Heart left ventricle (tissue), 16 donors: Measurements from ENCODE around the gene CLSTN2. TPM values are rescaled to one million over a fixed set of nuclear protein-coding genes. Genes with fewer than 3 reads are reported as not detected.
A peak's percentile ranks its signal among the peaks of the same experiment; 100 is the strongest.

Source experiments
- ATAC-seq, 4 donors: fragments of 200-7000 bp; cut with Tn5 transposase; one replicate each; pipeline ENCODE4 v1.9.1; 2020 to 2022; ENCODE audit warnings: moderate library complexity in 4 of 4, mild to moderate bottlenecking in 3 of 4, moderate number of reproducible peaks in 1 of 4
- DNase-seq, 5 donors: peaks; one replicate each; pipeline ENCODE4 v3.0.0-alpha.2; 2020
- H3K27ac ChIP-seq, 12 donors: fragments of 200-600 bp; sonication (generic) in 4 of 12; one replicate each; pipeline versions ENCODE4 v1.5.0 to v1.8.0; 2016 to 2022; ENCODE audit warnings: mild to moderate bottlenecking in 2 of 12
- H3K27me3 ChIP-seq, 9 donors: fragments of 200-600 bp; sonication (generic) in 2 of 9; one replicate each; pipeline versions ENCODE4 v1.5.1 to v1.8.0; 2016 to 2022; ENCODE audit warnings: mild to moderate bottlenecking in 3 of 9
- H3K36me3 ChIP-seq, 9 donors: fragments of 200-600 bp; sonication (generic) in 2 of 9; one replicate each; pipeline versions ENCODE4 v1.5.0 to v1.8.0; 2018 to 2022; ENCODE audit warnings: mild to moderate bottlenecking in 2 of 9
- H3K4me1 ChIP-seq, 12 donors: fragments of 200-600 bp; sonication (generic) in 4 of 12; one replicate each; pipeline versions ENCODE4 v1.5.0 to v1.8.0; 2016 to 2022; ENCODE audit warnings: mild to moderate bottlenecking in 3 of 12
- H3K4me3 ChIP-seq, 12 donors: fragments of 200-600 bp; sonication (generic) in 4 of 12; one replicate each; pipeline versions ENCODE4 v1.5.0 to v1.8.0; 2017 to 2022; ENCODE audit warnings: mild to moderate bottlenecking in 9 of 12, moderate library complexity in 4 of 12
- H3K9me3 ChIP-seq, 12 donors: fragments of 200-600 bp; sonication (generic) in 4 of 12; one replicate each; pipeline versions ENCODE4 v1.5.0 to v1.8.0; 2016 to 2022; ENCODE audit warnings: mild to moderate bottlenecking in 1 of 12
- CTCF ChIP-seq, 12 donors: fragments of 200-600 bp; sonication (generic) in 4 of 12; IDR thresholded peaks; one replicate each; pipeline versions ENCODE4 v1.5.0 to v1.8.0; 2018 to 2022; ENCODE audit warnings: antibody characterized with exemption in 12 of 12, mild to moderate bottlenecking in 5 of 12
- POLR2A ChIP-seq, 2 donors: fragments of 450-650 bp; IDR thresholded peaks; one replicate each; pipeline ENCODE4 v1.6.1; 2017; ENCODE audit warnings: antibody characterized with exemption in 2 of 2, mild to moderate bottlenecking in 2 of 2, moderate library complexity in 2 of 2
- WGBS, 4 donors: extraction: QIAGEN DNeasy Blood & Tissue Kit in 2 of 4; methylation state at CpG; one replicate each; pipeline versions ENCODE4 v1.1.5 to v1.1.7; 2013 to 2018; 5-methylcytosine and 5-hydroxymethylcytosine counted together
- intact Hi-C, 10 donors: fragments of 100-400 bp; cut with DNase I; formaldehyde crosslinking; loops; one replicate each; pipeline versions ENCODE4 v1.11.1 to v1.14.2; 2022
- polyA plus RNA-seq, 2 donors: library from polyadenylated mRNA; stranded (reverse); fragments of 200-250 nt; gene quantifications; one replicate each; pipeline ENCODE4 v1.2.3, GENCODE V29; 2013
- total RNA-seq, 9 donors: library from RNA; depleted of rRNA in 2 of 9; stranded (reverse); fragments of >200 nt in 2 of 9; fragmentation: NEBNext Ultra II Directional in 3 of 9; extraction: Animal tissue kit (Norgen Biotek cat#: 25700) in 3 of 9; gene quantifications; one replicate each; pipeline versions ENCODE4 v1.1.0 to v1.2.4, GENCODE V29; 2016 to 2023
- donor health status: ischemic (EF 13 %, LVEDD 7.1; RV severe dilation, severe dysfunction).
- donor health status: healthy with polysubstance abuse.
- donor health status: DM: no; HTN: yes; CAD: no.
- donor health status: DM: no; HTN: no; CAD: no.
- donor health status: ischemic (EF 25% LVEDD 6.9; RV normal size, moderate dysfunction).
- donor health status: ischemic (EF 25% LVEDD 5.7; RV mildly dilated, moderate dysfunction).
- donor health status: healthy.
- donor health status: DM: yes; HTN: yes; CAD: no.
- donor health status: ischemic (EF 35%, LVEDD 5.7; RV mildly dilated, moderate dysfunction).
- donor health status: nonischemic (EF 11% LVEDD 7.7; RV severe dilation, severe dysfunction).
- donor health status: DM: yes; HTN: yes; CAD: no.
- donor health status: PGD.
- donor health status: ischemic (EF 29% LVEDD 5.4; RV normal size, mild dysfunction).
- donor health status: nonischemic (EF 23%, LVEDD 6.1; RV moderate dilation, normal function).

The CLSTN2 gene
- total and polyA plus RNA-seq, 11 donors: 0.69 to 7.6 (median 3.9) TPM

DNA sequence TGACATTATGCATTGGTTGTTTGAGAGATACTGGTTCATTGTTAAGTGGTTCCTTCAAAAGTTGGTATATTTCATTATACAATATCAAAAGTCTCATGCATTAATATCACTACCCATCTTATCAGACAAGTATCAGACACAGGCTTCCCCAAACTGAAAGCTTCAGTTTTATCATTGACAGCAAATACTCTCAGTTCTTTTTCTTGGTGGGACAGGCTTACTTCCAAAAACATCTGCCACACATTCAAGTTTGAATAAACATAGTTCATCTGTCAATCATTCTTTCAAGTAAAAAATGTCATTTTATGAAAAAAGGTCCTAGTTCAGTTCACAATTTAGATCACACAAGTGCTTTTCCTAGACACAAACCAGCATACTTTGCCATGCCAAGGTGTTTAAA is 462.9 kb downstream of the CLSTN2 start:
- Histone ChIP-seq H3K27ac (no peak overlapping the region), H3K4me1 (peaks cover 0 to 12% (median 0%) of the 10 kb centered on the region in 12 donors), H3K36me3 (no peaks in the 10 kb centered on the region), H3K4me3 (no peak overlapping the region), H3K27me3 (no peaks in the 10 kb centered on the region), H3K9me3 (no peaks in the 10 kb centered on the region)
- ATAC-seq: no peak
- TF ChIP-seq CTCF (IDR thresholded peaks at IDR 0.05) (no peak), POLR2A (IDR thresholded peaks at IDR 0.05) (no peak)
- intact Hi-C loops: no loop called here
- no peak for DNase-seq

DNA sequence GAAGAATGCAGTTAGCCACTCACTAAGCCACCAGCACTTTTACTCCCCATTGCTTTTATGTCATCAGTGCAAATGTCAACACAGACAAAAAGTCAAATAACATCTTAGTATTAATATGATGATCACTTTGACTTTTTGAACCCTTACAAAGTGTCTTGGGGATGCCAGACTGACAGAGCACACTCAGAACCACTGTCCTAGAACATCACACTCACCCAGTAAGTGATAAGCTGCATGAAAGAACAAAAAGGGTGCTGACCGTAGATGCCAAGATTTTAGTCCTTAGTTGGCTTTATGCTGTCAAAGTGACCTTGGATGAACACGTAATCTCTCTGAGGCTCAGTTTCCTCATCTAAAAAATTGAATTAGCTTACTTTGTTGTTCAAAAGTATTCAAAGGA is 463.4 kb downstream of the CLSTN2 start:
- Histone ChIP-seq H3K27me3 (no peaks in the 10 kb centered on the region), H3K9me3 (no peaks in the 10 kb centered on the region), H3K4me3 (no peak overlapping the region), H3K4me1 (peaks cover 0 to 12% (median 0%) of the 10 kb centered on the region in 12 donors), H3K27ac (no peak overlapping the region), H3K36me3 (no peaks in the 10 kb centered on the region)
- intact Hi-C loops: no loop called here
- WGBS, 4 donors: 62 to 74% (median 67%) methylated on average over 2 of the region's 2 CpGs
- DNase-seq: no peak
- TF ChIP-seq CTCF (IDR thresholded peaks at IDR 0.05) (no peak), POLR2A (IDR thresholded peaks at IDR 0.05) (no peak)
- ATAC-seq: peak in 3 of 4 donors; percentile 29 to 74 (median 63)

DNA sequence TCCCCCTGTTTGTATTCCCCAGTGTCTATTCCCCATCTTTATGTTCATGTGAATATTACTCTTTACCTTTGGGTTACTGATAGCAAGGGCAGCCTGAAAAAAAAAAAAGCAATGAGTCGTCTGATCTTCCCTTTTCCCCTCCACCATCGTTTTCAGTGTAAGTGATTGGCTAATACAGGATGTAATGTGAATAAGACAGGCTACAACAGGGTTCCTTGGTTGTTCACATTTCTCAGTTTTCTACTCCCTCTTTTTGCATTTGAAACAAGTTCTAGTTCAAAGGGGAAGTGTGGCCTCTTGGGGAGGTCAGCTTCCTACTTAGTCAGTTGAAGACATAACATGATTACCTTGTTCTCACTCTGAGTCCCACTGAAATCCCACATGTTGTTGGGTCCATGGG is 464.9 kb downstream of the CLSTN2 start:
- ATAC-seq (no peak), DNase-seq (no peak)
- Histone ChIP-seq H3K9me3 (no peaks in the 10 kb centered on the region), H3K4me3 (no peak overlapping the region), H3K4me1 (peaks cover 0 to 10% (median 0%) of the 10 kb centered on the region in 12 donors), H3K27me3 (no peaks in the 10 kb centered on the region), H3K27ac (no peak overlapping the region), H3K36me3 (no peaks in the 10 kb centered on the region)
- 49 to 63% (median 58%) methylated on average over 2 of the region's 2 CpGs for WGBS, 4 donors
- TF ChIP-seq POLR2A (IDR thresholded peaks at IDR 0.05) (no peak), CTCF (IDR thresholded peaks at IDR 0.05) (no peak)
- intact Hi-C loops: no loop called here

- H3K4me1 ChIP-seq: no peaks in the 10 kb centered on the region
- H3K27ac ChIP-seq: no peak overlapping the region
- no peaks in the 10 kb centered on the region for H3K36me3 ChIP-seq
- no peaks in the 10 kb centered on the region for H3K9me3 ChIP-seq
- no peak overlapping the region for H3K4me3 ChIP-seq
- WGBS, 4 donors: 78 to 89% (median 89%) methylated on average over 2 of the region's 2 CpGs
- intact Hi-C loops: no loop called here
- TF ChIP-seq POLR2A (IDR thresholded peaks at IDR 0.05): no peak
- no peak for TF ChIP-seq CTCF (IDR thresholded peaks at IDR 0.05)
- DNase-seq: no peak
- H3K27me3 ChIP-seq: no peaks in the 10 kb centered on the region
- ATAC-seq: no peak
Measured at GRCh38 chr3:140403079-140403478, 468.1 kb downstream of the CLSTN2 start.
